NCI-H2196 treated with DMSO at 0.1 percent for 48 hours (cell line): ENCODE measurements around the gene DNAJB8.

Experiments
- DNase-seq: peaks from one replicate; lab custom pipeline; 2025; ENCODE audit not compliant: unreplicated experiment; lab: John Stamatoyannopoulos, UW

DNAJB8 gene

DNA sequence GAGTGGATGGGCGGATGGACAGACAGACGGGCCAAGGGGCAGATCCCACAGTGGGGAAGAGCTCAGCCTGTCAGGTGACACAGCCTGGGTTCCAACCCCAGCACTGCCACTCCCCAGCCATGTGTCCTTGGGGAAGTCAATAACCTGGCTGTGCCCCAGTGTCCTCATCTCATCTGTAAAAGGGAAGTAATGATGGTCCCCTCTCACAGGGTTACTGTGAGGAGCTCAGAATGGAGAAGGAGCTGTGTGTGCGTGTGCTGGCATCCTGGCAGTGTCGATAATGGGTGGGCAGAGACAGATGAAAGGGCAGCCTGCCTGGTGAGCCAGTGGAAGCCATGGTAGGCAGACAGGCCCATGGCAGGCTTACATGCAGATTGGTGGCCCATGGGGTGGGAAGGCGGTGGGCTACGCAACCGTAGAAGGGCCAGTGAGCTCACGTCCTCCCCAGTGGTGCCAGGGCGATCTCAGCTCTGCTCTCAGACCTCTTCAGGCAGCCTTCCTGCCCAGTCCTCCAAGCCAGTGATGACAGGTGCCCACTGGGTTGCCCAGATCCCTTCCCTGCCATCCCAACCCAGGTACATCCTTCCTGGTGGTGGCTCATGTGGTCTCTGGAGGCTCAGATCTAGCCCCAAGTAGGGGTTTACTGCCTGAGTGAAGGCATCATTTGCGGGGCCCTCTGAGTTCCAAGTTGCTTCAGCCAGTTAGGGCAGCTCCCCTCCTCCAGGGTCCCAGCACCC is 2.3 kb upstream of the DNAJB8 start:
- DNase-seq: no peak

- DNase-seq: no peak
Measured at GRCh38 chr3:128468285-128468790, 1.6 kb upstream of the DNAJB8 start.

DNA sequence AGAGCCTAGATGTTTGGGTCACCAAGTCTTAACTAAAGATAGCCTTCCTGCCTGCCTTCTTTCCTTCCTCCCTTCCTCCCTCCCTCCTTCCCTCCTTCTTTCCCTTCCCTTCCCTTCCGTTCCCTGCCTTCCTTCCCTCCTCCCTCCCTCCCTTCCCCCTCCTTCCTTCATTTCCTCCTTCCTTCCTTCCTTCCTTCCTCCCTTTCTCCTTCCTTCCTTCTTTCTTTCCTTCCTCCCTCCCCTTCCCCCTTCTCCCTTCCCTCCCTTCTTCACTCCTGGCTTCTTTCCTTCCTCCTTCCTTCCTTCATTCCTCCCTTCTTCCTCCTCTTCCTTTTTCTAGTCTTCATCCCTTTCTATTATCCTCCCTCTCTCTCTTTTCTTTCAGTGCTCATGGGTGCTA is 2.0 kb downstream of the DNAJB8 start:
- DNase-seq: no peak

DNA sequence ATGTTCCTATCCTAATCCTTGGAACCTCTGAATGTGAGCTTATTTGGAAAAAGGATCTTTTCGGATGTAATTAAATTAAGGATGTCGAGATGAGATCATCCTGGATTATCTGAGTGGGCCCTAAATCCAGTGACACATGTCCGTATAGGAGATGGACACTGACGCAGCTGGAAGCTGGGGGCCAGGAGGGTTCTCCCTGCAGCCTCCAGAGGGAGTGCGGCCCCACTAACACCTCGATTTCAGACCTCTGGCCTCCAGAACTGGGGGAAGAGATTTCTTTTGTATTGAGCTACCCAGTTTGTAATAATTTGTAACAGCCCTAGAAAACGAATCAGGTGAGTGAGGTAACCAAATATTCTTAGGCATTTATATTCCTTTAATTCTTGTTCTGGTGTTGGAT is 2.5 kb downstream of the DNAJB8 start:
- DNase-seq: no peak

- no peak for DNase-seq
Measured at GRCh38 chr3:128463771-128464170, 2.9 kb downstream of the DNAJB8 start.

- DNase-seq: no peak
Measured at GRCh38 chr3:128463354-128463753, 3.3 kb downstream of the DNAJB8 start.

DNA sequence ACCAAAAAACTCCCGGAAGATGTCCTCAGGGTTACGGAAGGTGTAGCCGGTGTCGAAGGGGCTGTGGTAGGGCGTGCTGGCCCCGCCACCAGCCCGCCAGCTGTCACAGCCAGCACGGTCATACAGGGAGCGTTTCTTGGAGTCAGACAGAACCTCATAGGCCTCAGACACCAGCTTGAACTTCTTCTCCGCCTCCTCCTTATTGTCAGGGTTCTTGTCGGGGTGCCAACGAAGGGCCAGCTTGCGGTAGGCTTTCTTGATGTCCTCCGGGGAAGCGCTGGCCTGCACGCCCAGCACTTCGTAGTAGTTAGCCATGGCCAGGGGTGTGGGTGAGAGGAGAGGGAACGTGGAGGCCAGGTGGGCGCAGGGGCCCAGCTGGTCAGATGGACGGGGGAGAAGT is 3.8 kb downstream of the DNAJB8 start:
- no peak for DNase-seq

DNA sequence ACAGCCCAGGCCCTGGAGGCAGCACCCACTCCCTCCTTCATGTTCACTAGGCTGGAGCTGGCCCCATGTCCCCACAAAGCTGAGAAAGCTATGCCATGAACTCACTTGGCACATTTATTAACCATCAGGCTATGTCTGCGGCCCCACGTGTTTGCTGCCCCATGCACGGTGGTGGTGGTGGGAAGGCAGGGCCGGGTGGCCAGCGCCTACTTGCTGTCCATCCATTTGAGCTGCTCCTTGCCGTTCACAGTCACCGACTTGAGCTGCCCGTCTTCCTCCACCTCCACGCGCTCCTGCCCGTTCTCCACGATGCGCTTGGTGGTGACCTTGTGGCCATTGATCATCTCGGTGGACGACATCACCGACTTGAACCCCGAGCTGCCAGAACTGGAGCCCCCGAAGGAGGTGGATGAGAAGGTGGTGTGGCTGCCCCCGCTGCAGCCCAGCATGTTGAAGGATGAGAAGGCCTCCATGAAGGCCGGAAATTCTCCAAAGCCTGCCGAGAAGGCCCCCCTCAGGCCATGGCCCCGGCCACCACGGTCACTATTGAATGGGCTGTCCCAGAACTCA is 4.3 kb downstream of the DNAJB8 start:
- DNase-seq: no peak

DNA sequence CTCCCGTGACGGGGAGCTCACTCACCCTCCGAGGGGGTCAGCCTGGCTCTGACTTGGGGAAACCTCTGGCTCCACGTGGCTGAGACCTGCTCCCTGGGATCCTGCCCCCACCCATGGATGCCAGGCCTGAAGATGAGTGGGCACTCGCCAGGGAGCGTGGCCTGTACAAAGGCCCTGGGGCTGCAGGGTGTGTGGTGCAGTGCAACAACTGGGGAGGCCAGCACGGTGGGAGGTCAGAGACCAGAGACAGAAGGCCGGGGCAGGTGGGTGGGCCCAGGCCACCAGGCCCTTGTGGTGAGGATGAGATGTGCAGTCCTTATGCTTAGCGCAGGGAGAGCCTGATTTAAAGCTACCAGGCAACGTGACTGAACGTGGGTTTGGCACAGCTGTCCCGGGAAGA is 5.0 kb downstream of the DNAJB8 start:
- DNase-seq: no peak

DNA sequence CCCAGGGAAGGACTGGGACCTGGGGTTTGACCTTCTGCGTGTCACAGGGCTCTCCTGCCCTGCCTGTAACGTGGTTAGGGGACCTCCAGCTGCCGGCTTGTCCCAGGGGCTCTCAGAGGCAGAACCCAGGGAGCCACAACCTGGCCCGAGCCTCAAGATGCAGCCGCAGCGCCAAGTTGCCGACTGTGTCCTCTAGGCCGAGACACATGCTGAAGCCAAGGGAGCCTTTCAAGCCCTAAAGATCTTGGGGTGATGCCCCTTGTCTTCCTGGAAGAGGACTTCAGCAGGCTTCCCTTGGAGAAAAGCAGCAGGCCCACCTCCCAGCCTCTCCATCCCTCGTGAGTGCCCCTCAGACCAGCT is 7.2 kb downstream of the DNAJB8 start:
- DNase-seq: no peak

GRCh38 chr3:128458746-128459460 is 7.8 kb downstream of the DNAJB8 start:
- no peak for DNase-seq

DNA sequence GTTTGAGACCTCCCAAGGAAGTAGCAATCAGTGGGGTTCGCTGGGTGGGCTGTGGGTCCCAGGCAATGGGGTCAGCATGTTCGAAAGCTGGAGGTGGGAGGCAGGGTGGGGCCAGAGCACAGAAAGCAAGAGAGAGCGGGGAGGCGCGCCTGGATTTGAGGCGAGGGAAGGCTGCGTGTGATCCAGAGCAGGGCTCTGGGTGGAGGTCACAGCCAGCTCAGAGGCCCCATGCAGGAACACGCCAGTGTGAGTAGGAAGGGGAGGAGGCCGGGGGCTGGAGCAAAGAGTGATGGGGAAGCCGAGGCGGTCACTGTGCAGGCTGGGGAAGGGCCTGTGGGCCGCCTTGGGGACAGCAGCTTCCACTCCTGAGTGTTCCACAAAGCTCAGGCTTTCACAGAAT is 8.8 kb downstream of the DNAJB8 start:
- DNase-seq: no peak

DNA sequence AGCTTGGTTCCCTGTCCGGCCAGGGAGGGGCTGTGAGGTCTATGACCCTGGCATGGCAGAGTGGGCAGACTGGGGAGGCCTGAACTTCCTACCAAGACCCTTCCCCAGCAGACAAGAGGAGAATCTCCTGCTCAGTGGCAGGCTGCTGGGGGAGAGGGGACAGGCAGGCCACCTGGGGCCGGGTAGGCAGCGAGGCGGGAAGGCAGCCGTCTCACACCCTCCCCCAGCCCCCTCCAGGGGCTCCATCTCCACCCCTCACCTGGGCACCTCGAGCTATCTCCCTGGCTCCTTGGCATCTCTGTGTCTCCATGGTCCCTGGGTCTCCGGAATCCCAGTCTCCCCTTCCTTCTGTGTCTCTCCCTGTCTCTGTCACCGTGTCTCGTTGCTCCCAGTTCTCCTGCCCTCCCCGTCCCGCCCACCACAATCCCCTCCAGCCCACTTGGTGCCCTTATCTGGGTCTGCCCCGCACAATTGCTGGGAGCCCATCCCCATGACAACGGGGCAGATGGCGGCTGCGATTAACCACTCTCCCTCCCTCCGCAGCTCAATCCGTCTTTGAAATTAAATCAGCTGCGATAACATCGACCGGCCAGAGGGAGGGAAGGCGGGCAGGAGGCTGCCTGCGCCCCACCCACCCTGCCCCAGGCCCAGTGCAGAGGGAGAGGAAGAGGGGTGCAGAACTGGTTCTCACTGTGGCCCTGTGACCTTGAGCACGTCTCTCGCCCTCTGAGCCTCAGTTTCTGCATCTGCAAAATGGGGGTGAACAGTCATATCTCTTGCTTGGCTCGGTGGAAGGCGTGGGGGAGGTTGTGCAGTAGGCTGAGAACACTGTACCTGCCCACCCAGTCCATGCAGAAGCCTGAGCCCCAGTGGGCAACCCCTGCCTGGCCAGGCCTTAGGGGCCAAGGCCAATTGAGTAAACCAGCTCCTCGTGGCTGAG is 9.6 kb downstream of the DNAJB8 start:
- DNase-seq: no peak

DNA sequence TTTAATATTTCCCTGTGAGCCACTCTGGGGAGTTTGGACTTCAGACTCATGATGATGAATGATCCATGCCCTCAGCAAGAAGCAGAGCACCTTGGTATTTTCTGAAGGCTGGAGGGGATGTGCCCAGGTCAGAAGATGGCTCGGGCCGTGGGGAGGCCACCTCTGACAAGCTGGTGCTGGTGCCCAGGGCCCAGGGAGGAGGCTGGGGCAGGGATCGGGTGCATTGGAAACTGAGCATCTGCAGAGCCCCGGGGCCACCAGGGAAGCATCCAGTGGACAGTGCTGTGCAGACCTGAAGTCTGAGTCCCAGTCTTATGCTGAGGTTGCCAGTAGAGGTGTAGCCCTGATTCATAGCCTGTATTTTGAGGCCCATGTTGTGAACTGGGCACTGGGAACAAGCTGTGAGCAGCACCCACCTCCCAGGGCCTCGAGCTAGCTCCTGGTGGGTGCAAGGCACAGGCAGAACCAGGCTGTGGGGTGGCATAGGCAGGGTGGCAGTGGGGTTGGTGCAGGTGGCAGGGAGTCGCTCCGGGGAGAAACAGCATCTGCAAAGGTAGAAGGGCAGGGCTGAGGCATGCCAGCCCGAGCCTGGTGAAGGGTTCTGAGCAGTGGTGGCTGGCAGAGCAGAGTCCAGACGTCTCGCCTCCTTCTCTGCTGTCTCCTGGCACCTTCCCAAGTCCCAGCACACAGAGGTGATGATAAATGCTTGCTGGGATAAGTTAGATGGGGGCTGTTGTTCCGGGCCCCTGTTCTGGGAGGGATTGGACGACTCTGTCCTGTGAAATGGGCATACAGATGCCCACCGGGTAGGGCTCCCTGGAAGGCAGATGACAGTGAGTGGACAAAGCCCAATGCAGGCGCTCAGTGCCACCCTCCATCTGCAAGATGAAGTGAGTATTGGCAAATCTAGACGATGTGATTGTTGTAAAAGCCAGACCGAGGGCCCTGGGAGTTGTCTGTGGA is 10.6 kb downstream of the DNAJB8 start:
- no peak for DNase-seq

DNA sequence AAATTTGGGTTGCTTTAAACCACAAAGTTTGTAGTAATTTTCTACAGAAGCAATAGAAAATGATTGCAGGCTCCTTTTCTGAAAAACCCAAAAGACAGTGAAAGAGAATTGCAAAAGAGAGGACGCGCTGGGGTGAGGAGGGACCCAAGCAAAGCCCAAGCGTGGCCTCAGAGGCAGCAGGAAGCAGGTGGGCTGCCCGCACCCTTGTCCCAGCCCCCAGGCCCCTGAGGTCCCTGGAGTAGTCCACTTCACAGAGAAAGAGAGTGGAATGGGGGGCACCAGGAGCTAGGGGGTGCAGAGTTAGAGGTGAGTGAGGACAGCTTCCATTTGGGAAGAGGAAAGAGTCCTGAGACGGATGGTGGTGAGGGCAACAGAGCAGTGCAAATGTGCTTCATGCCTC is 11.6 kb downstream of the DNAJB8 start:
- DNase-seq: no peak

- DNase-seq: no peak
Measured at GRCh38 chr3:128454310-128454618, 12.4 kb downstream of the DNAJB8 start.

DNA sequence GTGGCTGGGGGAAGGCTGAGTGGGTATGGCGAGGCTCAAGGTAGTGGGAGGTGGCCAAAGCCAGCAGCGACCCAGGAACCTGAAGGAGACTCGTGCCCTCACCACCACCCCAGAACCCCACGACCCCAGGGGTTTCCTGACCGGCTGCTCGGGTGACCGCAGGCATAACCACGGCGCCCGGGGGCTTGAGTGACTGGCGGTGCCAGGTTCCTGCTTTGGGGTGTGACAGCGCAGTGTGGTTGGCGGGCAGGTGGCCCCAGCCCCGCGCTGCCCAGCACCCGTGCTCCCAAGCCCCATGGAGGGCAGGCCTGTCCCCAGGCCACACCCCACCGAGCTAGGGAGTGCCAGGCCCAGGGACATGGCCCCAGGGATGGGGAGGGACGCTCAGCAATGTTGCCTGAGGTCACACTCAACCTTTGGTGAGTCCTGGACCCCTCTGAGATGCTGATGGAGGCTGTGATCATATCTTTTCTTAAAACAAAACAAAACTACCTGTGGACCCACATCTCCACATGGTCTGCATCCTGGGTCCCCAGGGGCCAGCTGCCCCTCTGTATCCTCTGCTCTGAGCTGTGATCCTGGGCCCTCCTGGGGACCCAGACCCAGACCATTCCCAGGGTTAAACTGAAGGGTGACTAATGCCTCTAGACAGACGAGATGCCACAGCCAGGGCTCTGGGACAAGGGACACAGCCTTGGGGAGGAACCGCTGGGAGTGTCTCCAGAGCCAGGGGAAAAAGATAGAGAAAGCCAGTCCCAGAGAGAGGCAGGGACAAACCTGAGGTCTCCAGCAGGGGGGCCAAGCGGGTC is 13.0 kb downstream of the DNAJB8 start:
- DNase-seq: no peak

DNA sequence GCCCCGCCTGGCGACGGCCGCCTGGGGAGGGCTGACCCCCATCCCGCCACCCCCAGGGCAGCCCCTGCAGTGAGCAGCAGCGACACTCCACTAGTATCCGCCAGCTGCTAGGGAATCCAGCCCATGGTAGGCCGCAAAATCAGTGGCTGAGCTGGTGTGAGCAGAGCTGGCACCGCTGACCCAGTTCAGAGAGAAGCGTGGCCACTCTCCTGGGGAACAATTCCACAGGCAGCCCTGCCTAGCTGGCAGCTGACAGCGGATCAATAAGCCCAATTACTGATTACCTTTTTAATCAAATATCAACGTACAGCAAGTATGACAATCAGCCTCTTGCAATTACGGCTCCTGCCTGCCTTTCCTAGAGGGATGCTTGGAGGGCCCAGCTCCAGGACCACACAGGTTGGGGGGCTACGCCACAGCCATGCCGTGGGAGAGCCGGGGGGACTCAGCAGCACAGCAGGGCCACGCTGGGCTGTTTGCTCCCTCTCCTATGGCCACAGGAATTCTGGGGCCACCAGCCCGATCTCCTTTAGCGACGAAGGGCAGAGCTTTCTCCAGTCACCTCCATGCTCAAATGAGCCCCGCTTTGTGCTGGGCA is 13.9 kb downstream of the DNAJB8 start:
- DNase-seq: no peak

DNA sequence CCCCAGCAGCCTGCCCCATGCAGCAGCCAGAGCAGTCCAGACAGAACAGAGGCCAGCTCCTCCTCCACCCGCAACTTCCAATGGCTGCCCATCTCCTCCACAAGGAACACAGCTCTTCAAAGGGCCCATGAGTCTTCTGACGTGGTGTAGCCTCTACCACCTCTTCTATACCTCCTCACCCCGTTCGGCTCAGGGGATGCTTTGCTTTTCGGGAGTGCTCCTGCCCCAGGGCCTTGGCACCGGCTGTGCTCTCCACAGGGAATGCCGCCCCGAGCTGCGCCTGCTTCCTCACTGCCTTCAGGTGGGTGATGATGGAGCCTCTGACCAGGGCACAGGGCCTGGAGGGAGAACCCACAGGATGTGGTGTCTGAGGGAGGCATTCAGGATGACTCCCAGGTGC is 14.6 kb downstream of the DNAJB8 start:
- no peak for DNase-seq
